Fibroblast of lung (primary cell): ENCODE data around the gene CBX8.

ENCODE experiments used
- CTCF ChIP-seq, 2 donors: IDR thresholded peaks in 1 of 2; conservative IDR thresholded peaks in 1 of 2; 1 replicate in 1 of 2; 2 replicates in 1 of 2; pipeline ENCODE4 v1.5.1; 2011 to 2012; ENCODE audit warnings: low read length in 2 of 2, control low read depth in 1 of 2, inconsistent platforms in 1 of 2, low read depth in 1 of 2, mild to moderate bottlenecking in 1 of 2
- EZH2 ChIP-seq: IDR thresholded peaks from 2 replicates; pipeline ENCODE4 v1.5.1; 2012; ENCODE audit warnings: low read length, control low read depth, mild to moderate bottlenecking; ENCODE audit errors: missing control alignments

GRCh38 chr17:79742951-79743476 is 53.9 kb downstream of the CBX8 start:
- TF ChIP-seq EZH2 (no peak), CTCF (conservative IDR thresholded peaks at IDR 0.05 in 1 of 2, IDR thresholded peaks at IDR 0.05 in 1 of 2; ENCODE audit: low read depth in 1 of 2, low read length in 2 of 2) (no peak)
